Gastroesophageal sphincter (tissue), 4 donors: ENCODE measurements around the gene RCHY1. TPM values are rescaled to one million over a fixed set of nuclear protein-coding genes. Genes with fewer than 3 reads are reported as not detected.
"Not testable (repeated sequence)": the region's sequence is repeated elsewhere in the genome, so short reads cannot be mapped to it uniquely, and the experiment has no call there.

ENCODE experiments used
- ATAC-seq: fragments of 150-250 bp; one replicate; pipeline ENCODE4 v1.9.1; 2016; ENCODE audit warnings: mild to moderate bottlenecking, moderate library complexity
- H3K27ac ChIP-seq, 4 donors: fragments of 200-600 bp; sonication (generic) in 3 of 4; 1 replicate in 3 of 4; 2 replicates in 1 of 4; pipeline ENCODE4 v1.5.1; 2016 to 2019
- H3K27me3 ChIP-seq: fragments of 200-600 bp; sonication (generic); one replicate; pipeline ENCODE4 v1.5.1; 2019
- H3K36me3 ChIP-seq, 2 donors: fragments of 200-600 bp; sonication (generic); one replicate each; pipeline ENCODE4 v1.5.1; 2019; ENCODE audit warnings: control low read depth in 1 of 2
- H3K4me1 ChIP-seq, 3 donors: fragments of 200-600 bp; sonication (generic); 1 replicate in 2 of 3; 2 replicates in 1 of 3; pipeline ENCODE4 v1.5.1; 2016 to 2019; ENCODE audit warnings: control low read depth in 2 of 3
- H3K4me3 ChIP-seq, 2 donors: fragments of 200-600 bp; sonication (generic); one replicate each; pipeline ENCODE4 v1.5.1; 2019; ENCODE audit warnings: mild to moderate bottlenecking in 1 of 2, moderate library complexity in 1 of 2
- H3K9me3 ChIP-seq, 3 donors: fragments of 200-600 bp; sonication (generic); one replicate each; pipeline ENCODE4 v1.5.1; 2017 to 2019; ENCODE audit warnings: control low read depth in 2 of 3
- CTCF ChIP-seq, 4 experiments: fragments of 200-600 bp in 2 of 4; fragments of 450-650 bp in 2 of 4; sonication (generic) in 1 of 4; IDR thresholded peaks; one replicate each; pipeline ENCODE4 v1.5.1; 2017 to 2019; ENCODE audit warnings: antibody characterized with exemption in 4 of 4, mild to moderate bottlenecking in 2 of 4, moderate library complexity in 2 of 4
- EP300 ChIP-seq: sonication (generic); formaldehyde crosslinking; IDR thresholded peaks from one replicate; pipeline ENCODE4 v1.6.1; 2017; ENCODE audit warnings: antibody characterized with exemption, mild to moderate bottlenecking
- POLR2A ChIP-seq, 2 donors: fragments of 450-650 bp; IDR thresholded peaks; one replicate each; pipeline ENCODE4 v1.6.1; 2017; ENCODE audit warnings: antibody characterized with exemption in 2 of 2, mild to moderate bottlenecking in 2 of 2, moderate library complexity in 1 of 2
- POLR2AphosphoS5 ChIP-seq: sonication (generic); formaldehyde crosslinking; IDR thresholded peaks from one replicate; pipeline ENCODE4 v1.6.1; 2017; ENCODE audit warnings: antibody characterized with exemption
- WGBS, 2 donors: methylation state at CpG; one replicate each; pipeline ENCODE4 v1.1.5; 2018; ENCODE audit warnings: low coverage in 1 of 2; 5-methylcytosine and 5-hydroxymethylcytosine counted together
- total RNA-seq, 4 donors: library from RNA; depleted of rRNA; stranded (reverse); fragments of >200 nt; gene quantifications; one replicate each; pipeline ENCODE4 v1.1.0, GENCODE V29; 2016

Gene RCHY1
- total RNA-seq, 4 donors from 2014 or later, result 11.3 to 28.6 (median 21.4) TPM

DNA sequence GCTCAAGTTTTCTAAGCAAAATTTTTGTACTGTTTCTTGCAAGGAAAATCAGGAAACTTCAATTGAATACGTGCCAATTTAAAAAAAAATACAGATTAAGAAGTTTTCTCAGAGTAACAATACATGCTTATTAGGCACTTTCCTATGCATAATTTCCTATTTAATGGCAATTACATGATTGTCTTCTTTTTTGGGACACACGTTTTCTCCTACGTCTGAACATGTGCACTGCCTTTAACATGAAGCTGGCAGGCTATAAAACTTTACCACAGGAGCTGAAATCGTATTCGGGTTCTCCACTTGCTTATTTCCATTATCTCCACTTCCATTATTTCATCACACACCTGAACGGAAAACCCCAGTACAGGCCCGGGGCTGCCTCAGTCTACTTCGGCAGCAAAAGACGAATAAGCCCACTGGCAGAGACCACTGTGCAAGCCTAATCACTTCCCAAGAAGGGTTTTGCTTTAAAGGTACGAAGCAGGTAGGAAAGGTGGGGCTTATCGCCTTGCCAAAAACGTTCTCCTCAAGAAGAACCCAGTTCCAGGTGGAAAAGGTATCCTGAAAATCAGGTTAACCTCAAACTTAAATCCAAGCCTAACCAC is 575 bp downstream of the RCHY1 start:
- no peak for ATAC-seq
- Histone ChIP-seq H3K4me1 (peaks cover 14 to 71% (median 18%) of the 10 kb centered on the region in 3 donors), H3K36me3 (peaks cover 0 to 19% of the 10 kb centered on the region in 2 donors), H3K27ac (peak overlapping the region; percentile 64 to 99 (median 95)), H3K4me3 (peak overlapping the region; percentile 63 to 69), H3K27me3 (no peaks in the 10 kb centered on the region), H3K9me3 (no peaks in the 10 kb centered on the region)
- TF ChIP-seq CTCF (IDR thresholded peaks at IDR 0.05), result no peak
- WGBS, 2 donors, result 0 to 2% methylated on average over 11 to 12 of the region's 12 CpGs

DNA sequence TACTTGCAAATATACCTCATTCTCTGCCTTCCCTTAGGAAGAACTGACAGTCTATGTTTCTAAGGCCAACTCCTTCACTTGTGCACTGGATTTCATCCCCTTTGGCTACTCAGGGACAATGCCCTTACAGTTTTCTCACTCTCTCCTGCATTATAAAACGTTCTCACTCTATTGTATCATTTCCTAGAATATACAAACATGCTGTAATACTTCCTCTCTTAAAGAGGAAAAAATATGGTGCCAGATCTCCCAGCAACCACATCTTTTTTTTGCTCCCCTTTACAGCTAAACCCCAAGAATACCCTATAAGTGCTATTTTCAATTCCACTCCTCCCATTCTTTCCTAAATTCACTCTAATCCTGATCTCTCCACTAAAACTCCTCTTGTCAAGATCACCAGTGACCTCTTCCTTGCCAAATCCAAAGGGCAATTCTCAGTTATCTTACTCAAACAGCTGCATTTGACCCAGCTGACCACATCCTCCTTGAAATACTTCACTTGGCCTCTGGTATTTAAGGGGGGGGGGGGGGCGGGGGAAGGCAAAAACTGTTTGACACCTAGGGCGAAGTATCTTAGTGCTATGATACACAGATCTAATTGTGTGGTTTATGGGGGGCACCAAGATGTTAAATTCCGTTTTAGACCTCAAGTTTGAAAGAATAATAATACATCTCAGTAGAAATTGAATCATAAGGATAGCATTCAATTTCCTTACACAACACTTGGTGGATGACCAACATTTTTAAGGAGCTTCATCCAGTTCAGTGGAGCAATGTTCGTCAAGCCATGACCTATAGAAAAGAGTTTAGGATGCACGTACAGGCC is 1.6 kb downstream of the RCHY1 start:
- peak overlapping the region; percentile 63 to 69 for H3K4me3 ChIP-seq
- peak overlapping the region in 3 of 4 donors; percentile 93 to 99 (median 97) for H3K27ac ChIP-seq
- H3K36me3 ChIP-seq, result peaks cover 0 to 17% of the 10 kb centered on the region in 2 donors
- H3K27me3 ChIP-seq, result no peaks in the 10 kb centered on the region
- H3K4me1 ChIP-seq, result peaks cover 14 to 68% (median 18%) of the 10 kb centered on the region in 3 donors
- ATAC-seq, result no peak
- H3K9me3 ChIP-seq, result no peaks in the 10 kb centered on the region
- WGBS, 2 donors, result 49 to 58% methylated on average over 6 of the region's 6 CpGs
- no peak for TF ChIP-seq CTCF (IDR thresholded peaks at IDR 0.05)
- no peak for TF ChIP-seq EP300
- TF ChIP-seq POLR2A (IDR thresholded peaks at IDR 0.05), result no peak
- no peak for TF ChIP-seq POLR2AphosphoS5

GRCh38 chr4:75511841-75512240 is 2.4 kb downstream of the RCHY1 start:
- Histone ChIP-seq H3K27ac (peak overlapping the region in 3 of 4 donors; percentile 93 to 99 (median 97)), H3K4me3 (peak overlapping the region in 1 of 2 donors; percentile 69), H3K9me3 (no peaks in the 10 kb centered on the region), H3K27me3 (no peaks in the 10 kb centered on the region), H3K4me1 (peaks cover 14 to 62% (median 18%) of the 10 kb centered on the region in 3 donors), H3K36me3 (peaks cover 0 to 15% of the 10 kb centered on the region in 2 donors)
- 66 to 71% methylated on average over 3 of the region's 3 CpGs for WGBS, 2 donors
- TF ChIP-seq POLR2AphosphoS5 (no peak), EP300 (no peak), POLR2A (IDR thresholded peaks at IDR 0.05) (no peak), CTCF (IDR thresholded peaks at IDR 0.05) (no peak)
- ATAC-seq, result no peak

DNA sequence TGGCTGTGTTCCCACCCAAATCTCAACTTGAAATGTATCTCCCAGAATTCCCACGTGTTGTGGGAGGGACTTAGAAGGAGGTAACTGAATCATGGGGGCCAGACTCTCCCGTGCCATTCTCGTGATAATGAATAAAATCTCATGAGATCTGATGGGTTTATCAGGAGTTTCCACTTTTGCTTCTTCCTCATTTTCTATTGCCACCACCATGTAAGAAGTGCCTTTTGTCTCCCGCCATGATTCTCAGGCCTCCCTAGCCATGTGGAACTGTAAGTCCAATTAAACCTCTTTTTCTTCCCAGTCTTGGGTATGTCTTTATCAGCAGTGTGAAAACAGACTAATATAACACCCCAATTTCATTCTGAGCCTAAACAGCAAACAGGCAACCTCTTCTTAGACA is 4.6 kb downstream of the RCHY1 start:
- not testable (repeated sequence) for ATAC-seq, H3K27me3 ChIP-seq, H3K4me3 ChIP-seq, H3K9me3 ChIP-seq, H3K27ac ChIP-seq
- H3K4me1 ChIP-seq, result peaks cover 10 to 45% (median 11%) of the 10 kb centered on the region in 3 donors
- WGBS, 2 donors, result 82 to 84% methylated on average over 4 of the region's 4 CpGs
- H3K36me3 ChIP-seq, result peaks cover 0 to 27% of the 10 kb centered on the region in 2 donors

- H3K4me1 ChIP-seq, result peaks cover 0 to 17% (median 0%) of the 10 kb centered on the region in 3 donors
- H3K9me3 ChIP-seq, result no peaks in the 10 kb centered on the region
- no peak for ATAC-seq
- no peak for TF ChIP-seq CTCF (IDR thresholded peaks at IDR 0.05)
- no peak for TF ChIP-seq EP300
- TF ChIP-seq POLR2A (IDR thresholded peaks at IDR 0.05), result no peak
- no peaks in the 10 kb centered on the region for H3K27me3 ChIP-seq
- WGBS, 2 donors, result 88 to 94% methylated on average over 2 of the region's 2 CpGs
- no peak overlapping the region for H3K27ac ChIP-seq
- H3K36me3 ChIP-seq, result peaks cover 0 to 57% of the 10 kb centered on the region in 2 donors
- H3K4me3 ChIP-seq, result no peak overlapping the region
Measured at GRCh38 chr4:75505630-75506029, 8.6 kb downstream of the RCHY1 start.
